ENCODE results near the gene ACTR1A. TPM values are rescaled to one million over a fixed set of nuclear protein-coding genes. Genes with fewer than 3 reads are reported as not detected.
"Not testable (repeated sequence)": the region's sequence is repeated elsewhere in the genome, so short reads cannot be mapped to it uniquely, and the experiment has no call there.

The ACTR1A gene
- polyA plus RNA-seq, 1 donor = 56.6 TPM

GRCh38 chr10:102538811-102539210 lies 36.3 kb upstream of the ACTR1A start:
- H3K27ac ChIP-seq (ENCODE audit: low read length) = no peak overlapping the region
- H3K36me3 ChIP-seq (ENCODE audit: control insufficient read depth, insufficient read depth, low read length) = peaks cover 4% of the 10 kb centered on the region
- no peak for DNase-seq
- no peak overlapping the region for H3K4me3 ChIP-seq (ENCODE audit: low read length)
- H3K27me3 ChIP-seq (ENCODE audit: control insufficient read depth, insufficient read depth, low read length) = no peaks in the 10 kb centered on the region
- no peaks in the 10 kb centered on the region for H3K4me1 ChIP-seq (ENCODE audit: control insufficient read depth, insufficient read depth, low read length)
- H3K9me3 ChIP-seq (ENCODE audit: control insufficient read depth, low read depth, low read length) = no peaks in the 10 kb centered on the region
- WGBS (ENCODE audit: insufficient coverage, low lambda C conversion rate) = no CpG with 5 or more reads among the region's 2 CpGs

- peaks cover 4% of the 10 kb centered on the region for H3K36me3 ChIP-seq (ENCODE audit: control insufficient read depth, insufficient read depth, low read length)
- no peaks in the 10 kb centered on the region for H3K27me3 ChIP-seq (ENCODE audit: control insufficient read depth, insufficient read depth, low read length)
- no peaks in the 10 kb centered on the region for H3K4me1 ChIP-seq (ENCODE audit: control insufficient read depth, insufficient read depth, low read length)
- no peak for DNase-seq
- no peaks in the 10 kb centered on the region for H3K9me3 ChIP-seq (ENCODE audit: control insufficient read depth, low read depth, low read length)
- WGBS (ENCODE audit: insufficient coverage, low lambda C conversion rate) = 100% methylated on average over 1 of the region's 2 CpGs
- H3K4me3 ChIP-seq (ENCODE audit: low read length) = no peak overlapping the region
- no peak overlapping the region for H3K27ac ChIP-seq (ENCODE audit: low read length)
These were observed 35.4 kb upstream of the ACTR1A start for GRCh38 chr10:102537948-102538347.

- H3K27ac ChIP-seq (ENCODE audit: low read length) = no peak overlapping the region
- H3K4me1 ChIP-seq (ENCODE audit: control insufficient read depth, insufficient read depth, low read length) = no peaks in the 10 kb centered on the region
- H3K9me3 ChIP-seq (ENCODE audit: control insufficient read depth, low read depth, low read length) = no peaks in the 10 kb centered on the region
- H3K4me3 ChIP-seq (ENCODE audit: low read length) = no peak overlapping the region
- peaks cover 4% of the 10 kb centered on the region for H3K36me3 ChIP-seq (ENCODE audit: control insufficient read depth, insufficient read depth, low read length)
- DNase-seq = no peak
- H3K27me3 ChIP-seq (ENCODE audit: control insufficient read depth, insufficient read depth, low read length) = no peaks in the 10 kb centered on the region
These were observed 34.9 kb upstream of the ACTR1A start for GRCh38 chr10:102537367-102537766.

GRCh38 chr10:102535481-102536147 lies 33.1 kb upstream of the ACTR1A start:
- no peaks in the 10 kb centered on the region for H3K27me3 ChIP-seq (ENCODE audit: control insufficient read depth, insufficient read depth, low read length)
- no CpG with 5 or more reads among the region's 7 CpGs for WGBS (ENCODE audit: insufficient coverage, low lambda C conversion rate)

GRCh38 chr10:102534966-102535365 lies 32.5 kb upstream of the ACTR1A start:
- not testable (repeated sequence) for H3K27me3 ChIP-seq (ENCODE audit: control insufficient read depth, insufficient read depth, low read length); H3K4me1 ChIP-seq (ENCODE audit: control insufficient read depth, insufficient read depth, low read length); DNase-seq; H3K27ac ChIP-seq (ENCODE audit: low read length); H3K4me3 ChIP-seq (ENCODE audit: low read length); H3K9me3 ChIP-seq (ENCODE audit: control insufficient read depth, low read depth, low read length); H3K36me3 ChIP-seq (ENCODE audit: control insufficient read depth, insufficient read depth, low read length)
- WGBS (ENCODE audit: insufficient coverage, low lambda C conversion rate) = 100% methylated on average over 2 of the region's 9 CpGs

More at GRCh38 chr10:102535481-102536147, 33.1 kb upstream of the ACTR1A start:
- no peak overlapping the region for H3K4me3 ChIP-seq (ENCODE audit: low read length)
- H3K36me3 ChIP-seq (ENCODE audit: control insufficient read depth, insufficient read depth, low read length) = peaks cover 4% of the 10 kb centered on the region
- no peaks in the 10 kb centered on the region for H3K9me3 ChIP-seq (ENCODE audit: control insufficient read depth, low read depth, low read length)
- no peak for DNase-seq
- H3K4me1 ChIP-seq (ENCODE audit: control insufficient read depth, insufficient read depth, low read length) = no peaks in the 10 kb centered on the region
- H3K27ac ChIP-seq (ENCODE audit: low read length) = no peak overlapping the region

GRCh38 chr10:102534333-102534732 lies 31.8 kb upstream of the ACTR1A start:
- peaks cover 4% of the 10 kb centered on the region for H3K36me3 ChIP-seq (ENCODE audit: control insufficient read depth, insufficient read depth, low read length)
- DNase-seq = no peak
- no peaks in the 10 kb centered on the region for H3K9me3 ChIP-seq (ENCODE audit: control insufficient read depth, low read depth, low read length)
- no peak overlapping the region for H3K4me3 ChIP-seq (ENCODE audit: low read length)
- no CpG with 5 or more reads among the region's 13 CpGs for WGBS (ENCODE audit: insufficient coverage, low lambda C conversion rate)
- H3K4me1 ChIP-seq (ENCODE audit: control insufficient read depth, insufficient read depth, low read length) = no peaks in the 10 kb centered on the region
- no peaks in the 10 kb centered on the region for H3K27me3 ChIP-seq (ENCODE audit: control insufficient read depth, insufficient read depth, low read length)
- H3K27ac ChIP-seq (ENCODE audit: low read length) = no peak overlapping the region

- H3K27ac ChIP-seq (ENCODE audit: low read length) = no peak overlapping the region
- no peaks in the 10 kb centered on the region for H3K4me1 ChIP-seq (ENCODE audit: control insufficient read depth, insufficient read depth, low read length)
- no peaks in the 10 kb centered on the region for H3K27me3 ChIP-seq (ENCODE audit: control insufficient read depth, insufficient read depth, low read length)
- no CpG with 5 or more reads among the region's 2 CpGs for WGBS (ENCODE audit: insufficient coverage, low lambda C conversion rate)
- peaks cover 26% of the 10 kb centered on the region for H3K36me3 ChIP-seq (ENCODE audit: control insufficient read depth, insufficient read depth, low read length)
- H3K4me3 ChIP-seq (ENCODE audit: low read length) = no peak overlapping the region
- DNase-seq = no peak
- H3K9me3 ChIP-seq (ENCODE audit: control insufficient read depth, low read depth, low read length) = no peaks in the 10 kb centered on the region
These were observed 25.0 kb upstream of the ACTR1A start for GRCh38 chr10:102527546-102527945.

- H3K4me1 ChIP-seq (ENCODE audit: control insufficient read depth, insufficient read depth, low read length) = no peaks in the 10 kb centered on the region
- no peak overlapping the region for H3K27ac ChIP-seq (ENCODE audit: low read length)
- H3K9me3 ChIP-seq (ENCODE audit: control insufficient read depth, low read depth, low read length) = no peaks in the 10 kb centered on the region
- H3K36me3 ChIP-seq (ENCODE audit: control insufficient read depth, insufficient read depth, low read length) = peaks cover 31% of the 10 kb centered on the region
- WGBS (ENCODE audit: insufficient coverage, low lambda C conversion rate) = no CpG with 5 or more reads among the region's 4 CpGs
- DNase-seq = no peak
- H3K27me3 ChIP-seq (ENCODE audit: control insufficient read depth, insufficient read depth, low read length) = no peaks in the 10 kb centered on the region
- H3K4me3 ChIP-seq (ENCODE audit: low read length) = no peak overlapping the region
These were observed 22.2 kb upstream of the ACTR1A start for GRCh38 chr10:102524746-102525145.

- Histone ChIP-seq H3K27ac (ENCODE audit: low read length) (no peak overlapping the region), H3K4me1 (ENCODE audit: control insufficient read depth, insufficient read depth, low read length) (no peaks in the 10 kb centered on the region), H3K9me3 (ENCODE audit: control insufficient read depth, low read depth, low read length) (no peaks in the 10 kb centered on the region), H3K27me3 (ENCODE audit: control insufficient read depth, insufficient read depth, low read length) (no peaks in the 10 kb centered on the region), H3K4me3 (ENCODE audit: low read length) (no peak overlapping the region), H3K36me3 (ENCODE audit: control insufficient read depth, insufficient read depth, low read length) (peaks cover 29% of the 10 kb centered on the region)
- DNase-seq = no peak
- WGBS (ENCODE audit: insufficient coverage, low lambda C conversion rate) = 88% methylated on average over 1 of the region's 7 CpGs
These were observed 20.9 kb upstream of the ACTR1A start for GRCh38 chr10:102523250-102524029.

GRCh38 chr10:102522874-102523249 lies 20.4 kb upstream of the ACTR1A start:
- H3K36me3 ChIP-seq (ENCODE audit: control insufficient read depth, insufficient read depth, low read length) = peaks cover 28% of the 10 kb centered on the region
- WGBS (ENCODE audit: insufficient coverage, low lambda C conversion rate) = no CpG with 5 or more reads among the region's 1 CpG
- no peak overlapping the region for H3K27ac ChIP-seq (ENCODE audit: low read length)
- H3K9me3 ChIP-seq (ENCODE audit: control insufficient read depth, low read depth, low read length) = no peaks in the 10 kb centered on the region
- DNase-seq = no peak
- no peaks in the 10 kb centered on the region for H3K4me1 ChIP-seq (ENCODE audit: control insufficient read depth, insufficient read depth, low read length)
- H3K27me3 ChIP-seq (ENCODE audit: control insufficient read depth, insufficient read depth, low read length) = no peaks in the 10 kb centered on the region
- H3K4me3 ChIP-seq (ENCODE audit: low read length) = no peak overlapping the region
